ENCODE results near the gene SUPT20HL2.
"Not testable (repeated sequence)": the region's sequence is repeated elsewhere in the genome, so short reads cannot be mapped to it uniquely, and the experiment has no call there.

- not testable (repeated sequence) for TF ChIP-seq CTCF (conservative IDR thresholded peaks at IDR 0.05); EZH2 (IDR thresholded peaks at IDR 0.05; ENCODE audit: low read depth)
Measured at GRCh38 chrX:24312249-24312607, 1.6 kb downstream of the SUPT20HL2 start.

Data from PC-9 (cell line).